ENCODE data around the gene ABCC10. TPM values are rescaled to one million over a fixed set of nuclear protein-coding genes. Genes with fewer than 3 reads are reported as not detected.
"Not testable (repeated sequence)": the region's sequence is repeated elsewhere in the genome, so short reads cannot be mapped to it uniquely, and the experiment has no call there.

ABCC10 gene
- polyA plus RNA-seq, 3 donors, result 7.6 to 32.8 (median 10.2) TPM

GRCh38 chr6:43389730-43390295, 37.5 kb upstream of the ABCC10 start:
- Histone ChIP-seq H3K36me3 (replicated peaks in 1 of 2; ENCODE audit: control insufficient read depth in 1 of 2, insufficient read depth in 2 of 2, low read length in 2 of 2) (no peaks in the 10 kb centered on the region), H3K9ac (ENCODE audit: insufficient read depth, low read length, poor library complexity, severe bottlenecking) (no peak overlapping the region), H3K27me3 (ENCODE audit: control insufficient read depth in 2 of 2, insufficient read depth in 2 of 2, low read length in 2 of 2) (peaks cover 24 to 47% of the 10 kb centered on the region in 2 donors), H4K20me1 (ENCODE audit: insufficient read depth, low read length) (no peaks in the 10 kb centered on the region), H3K4me3 (replicated peaks in 1 of 3; ENCODE audit: low read depth in 2 of 3, low read length in 3 of 3) (no peak overlapping the region), H2AFZ (ENCODE audit: insufficient read depth, low read depth, low read length, poor library complexity, severe bottlenecking) (no peak overlapping the region), H3K4me1 (ENCODE audit: control insufficient read depth in 1 of 2, insufficient read depth in 2 of 2, low read length in 2 of 2) (peaks cover 11 to 27% of the 10 kb centered on the region in 2 donors), H3K79me2 (ENCODE audit: insufficient read depth, low read length) (no peaks in the 10 kb centered on the region), H3K9me3 (replicated peaks in 1 of 2; ENCODE audit: control insufficient read depth in 1 of 2, insufficient read depth in 1 of 2, low read length in 2 of 2) (no peaks in the 10 kb centered on the region), H3K27ac (ENCODE audit: low read depth in 1 of 2, low read length in 2 of 2) (no peak overlapping the region), H3K4me2 (replicated peaks; ENCODE audit: extremely low read depth, low read length, poor library complexity, severe bottlenecking) (no peak overlapping the region)
- no peak for DNase-seq
- peaks cover 0 to 2% (median 0%) of the 10 kb centered on the region in 7 donors for H3K9me3 Mint-ChIP-seq
- peaks cover 47 to 78% (median 57%) of the 10 kb centered on the region in 3 donors for H3K27me3 Mint-ChIP-seq (ENCODE audit: low read depth in 3 of 3)
- no peak for TF ChIP-seq CTCF (IDR thresholded peaks at IDR 0.05)
- peaks cover 0 to 9% of the 10 kb centered on the region in 2 donors for H3K36me3 Mint-ChIP-seq
- H3K4me3 Mint-ChIP-seq, result peak overlapping the region in 1 of 2 donors; percentile 52
- peak overlapping the region in 1 of 7 donors; percentile 74 for H3K27ac Mint-ChIP-seq
- H3K4me1 Mint-ChIP-seq, result peaks cover 29% of the 10 kb centered on the region
- 95% methylated on average over 3 of the region's 6 CpGs for WGBS (ENCODE audit: insufficient coverage)
- intact Hi-C loops (cut with micrococcal nuclease), result loop anchor here in 1 of 2 donors (10.0 kb wide), 1 partner anchor 125 kb away; no protein-coding TSS in a partner anchor

GRCh38 chr6:43390753-43391439, 36.4 kb upstream of the ABCC10 start:
- peak overlapping the region; percentile 75 to 85 for H3K4me3 Mint-ChIP-seq

More at GRCh38 chr6:43390753-43391439, 36.4 kb upstream of the ABCC10 start:
- peak overlapping the region; percentile 72 for H2AFZ ChIP-seq (ENCODE audit: insufficient read depth, low read depth, low read length, poor library complexity, severe bottlenecking)
- H3K36me3 Mint-ChIP-seq; H3K9me3 ChIP-seq (replicated peaks in 1 of 2; ENCODE audit: control insufficient read depth in 1 of 2, insufficient read depth in 1 of 2, low read length in 2 of 2); H4K20me1 ChIP-seq (ENCODE audit: insufficient read depth, low read length); H3K36me3 ChIP-seq (replicated peaks in 1 of 2; ENCODE audit: control insufficient read depth in 1 of 2, insufficient read depth in 2 of 2, low read length in 2 of 2); H3K9ac ChIP-seq (ENCODE audit: insufficient read depth, low read length, poor library complexity, severe bottlenecking); H3K27ac ChIP-seq (ENCODE audit: low read depth in 1 of 2, low read length in 2 of 2); H3K9me3 Mint-ChIP-seq; DNase-seq; H3K79me2 ChIP-seq (ENCODE audit: insufficient read depth, low read length): not testable (repeated sequence)
- peaks cover 9 to 24% of the 10 kb centered on the region in 2 donors for H3K4me1 ChIP-seq (ENCODE audit: control insufficient read depth in 1 of 2, insufficient read depth in 2 of 2, low read length in 2 of 2)
- peak overlapping the region; percentile 30 for H3K4me2 ChIP-seq (replicated peaks; ENCODE audit: extremely low read depth, low read length, poor library complexity, severe bottlenecking)
- H3K4me3 ChIP-seq (replicated peaks in 1 of 3; ENCODE audit: low read depth in 2 of 3, low read length in 3 of 3), result peak overlapping the region in 1 of 3 experiments; percentile 43
- no CpG with 5 or more reads among the region's 10 CpGs for WGBS (ENCODE audit: insufficient coverage)
- peaks cover 24 to 47% of the 10 kb centered on the region in 2 donors for H3K27me3 ChIP-seq (ENCODE audit: control insufficient read depth in 2 of 2, insufficient read depth in 2 of 2, low read length in 2 of 2)
- H3K4me1 Mint-ChIP-seq, result peaks cover 31% of the 10 kb centered on the region
- H3K27ac Mint-ChIP-seq, result peak overlapping the region in 1 of 7 donors; percentile 21
- H3K27me3 Mint-ChIP-seq (ENCODE audit: low read depth in 3 of 3), result peaks cover 47 to 76% (median 60%) of the 10 kb centered on the region in 3 donors
- intact Hi-C loops (cut with micrococcal nuclease), result loop anchor here in 1 of 2 donors (10.0 kb wide), 1 partner anchor 126 kb away; no protein-coding TSS in a partner anchor
